GM12878 (cell line): ENCODE measurements around the gene GRIK3. TPM values are rescaled to one million over a fixed set of nuclear protein-coding genes. Genes with fewer than 3 reads are reported as not detected.

ENCODE experiments used
- ATAC-seq: fragments of 200-7000 bp; cut with Tn5 transposase; 3 replicates; pipeline ENCODE4 v1.9.1; 2020; ENCODE audit warnings: mild to moderate bottlenecking, moderate library complexity
- BruUV-seq: library from RNA; stranded (reverse); fragments of 400-500 nt; replicated peaks from 2 replicates; lab custom pipeline; 2021; lab: Mats Ljungman, UMichigan
- CTCF ChIA-PET: fragments of 300-600 bp; sonication (Branson Sonifier 250); formaldehyde crosslinking; extraction: SDS; loops from one replicate; lab custom pipeline; 2021; ENCODE audit warnings: inconsistent platforms; lab: Yijun Ruan, JAX
- POLR2A ChIA-PET: fragments of 350-600 bp; formaldehyde crosslinking; extraction: SDS; loops from one replicate; lab custom pipeline; 2021; ENCODE audit warnings: inconsistent platforms; lab: Charles Lee
- RAD21 ChIA-PET: fragments of 300-600 bp; sonication (Branson Sonifier 250); formaldehyde crosslinking; loops from one replicate; lab custom pipeline; 2023; ENCODE audit warnings: antibody characterized with exemption; ENCODE audit not compliant: unreplicated experiment; lab: Charles Lee
- SMC1A ChIA-PET: fragments of 300-600 bp; sonication (Branson Sonifier 250); formaldehyde crosslinking; loops from one replicate; lab custom pipeline; 2023; ENCODE audit not compliant: unreplicated experiment, uncharacterized antibody; lab: Charles Lee
- DNase-seq: peaks from one replicate; pipeline ENCODE4 v3.0.0-alpha.2; 2011; ENCODE audit warnings: low read depth, low spot score
- FAIRE-seq: peaks from 3 replicates; lab custom pipeline; 2011; peaks lifted over from hg19 to GRCh38; lab: Jason Lieb, UNC
- H2AFZ ChIP-seq: 2 replicates; pipeline ENCODE4 v1.6.0; 2011; ENCODE audit warnings: low read depth, low read length, control low read depth; ENCODE audit not compliant: control insufficient read depth
- H3K27ac ChIP-seq: 2 replicates; pipeline ENCODE4 v1.5.1; 2011; ENCODE audit warnings: control low read depth; ENCODE audit not compliant: control insufficient read depth, insufficient read depth
- H3K27me3 ChIP-seq, 2 experiments: replicated peaks in 1 of 2; 2 replicates each; pipeline versions ENCODE4 v1.6.0 to v1.6.1; 2011; ENCODE audit warnings: low read length in 1 of 2; ENCODE audit not compliant: control insufficient read depth in 2 of 2, insufficient read depth in 2 of 2
- H3K36me3 ChIP-seq, 2 experiments: 2 replicates each; pipeline ENCODE4 v1.5.1; 2011; ENCODE audit warnings: low read length in 1 of 2; ENCODE audit not compliant: control insufficient read depth in 2 of 2, insufficient read depth in 2 of 2
- H3K4me1 ChIP-seq: 2 replicates; pipeline ENCODE4 v1.6.1; 2011; ENCODE audit warnings: mild to moderate bottlenecking, low read length, moderate library complexity, mixed read lengths; ENCODE audit not compliant: control insufficient read depth, insufficient read depth
- H3K4me2 ChIP-seq: 2 replicates; pipeline ENCODE4 v1.6.0; 2011; ENCODE audit warnings: control low read depth; ENCODE audit not compliant: control insufficient read depth, insufficient read depth
- H3K4me3 ChIP-seq: fragments of 200-600 bp; sonication (generic); 2 replicates; pipeline ENCODE4 v1.5.1; 2016
- H3K79me2 ChIP-seq: 2 replicates; pipeline ENCODE4 v1.6.0; 2011; ENCODE audit warnings: low read length; ENCODE audit not compliant: control insufficient read depth, insufficient read depth
- H3K9ac ChIP-seq: 2 replicates; pipeline ENCODE4 v1.8.0; 2011; ENCODE audit warnings: low read length, control low read depth, mixed read lengths; ENCODE audit not compliant: control insufficient read depth, insufficient read depth
- H3K9me3 ChIP-seq: replicated peaks from 3 replicates; pipeline ENCODE4 v1.5.1; 2011; ENCODE audit warnings: mild to moderate bottlenecking, low read length; ENCODE audit not compliant: control insufficient read depth, insufficient read depth
- H4K20me1 ChIP-seq: 2 replicates; pipeline ENCODE4 v1.6.0; 2011; ENCODE audit not compliant: control insufficient read depth, insufficient read depth
- JUND ChIP-seq: IDR thresholded peaks from 2 replicates; pipeline ENCODE4 v1.6.1; 2012; ENCODE audit warnings: low read depth, mild to moderate bottlenecking, low read length, improper control_type of control experiment, moderate library complexity
- MTA2 ChIP-seq: fragments of 450-650 bp; IDR thresholded peaks from 2 replicates; pipeline ENCODE4 v1.6.1; 2016; ENCODE audit warnings: low read depth, mild to moderate bottlenecking, moderate library complexity
- NBN ChIP-seq: fragments of 450-650 bp; IDR thresholded peaks from 2 replicates; pipeline ENCODE4 v1.6.1; 2016
- NFYA ChIP-seq: IDR thresholded peaks from 2 replicates; pipeline ENCODE4 v1.6.1; 2011; ENCODE audit warnings: low read depth, mild to moderate bottlenecking, low read length, improper control_type of control experiment, borderline replicate concordance
- SMC3 ChIP-seq: IDR thresholded peaks from 2 replicates; pipeline ENCODE4 v1.6.1; 2011; ENCODE audit warnings: low read length, improper control_type of control experiment, borderline replicate concordance
- USF1 ChIP-seq: IDR thresholded peaks from 2 replicates; pipeline ENCODE4 v1.6.1; 2011; ENCODE audit warnings: borderline replicate concordance, low read depth, mild to moderate bottlenecking, moderate library complexity, mixed read lengths, low read length; ENCODE audit not compliant: insufficient read depth; ENCODE audit errors: extremely low read length
- WRNIP1 ChIP-seq: IDR thresholded peaks from 2 replicates; pipeline ENCODE4 v1.6.1; 2011; ENCODE audit warnings: low read depth, low read length, improper control_type of control experiment, borderline replicate concordance
- ZNF207 ChIP-seq: fragments of 450-650 bp; IDR thresholded peaks from 2 replicates; pipeline ENCODE4 v1.6.1; 2014; ENCODE audit warnings: antibody characterized with exemption, mild to moderate bottlenecking, borderline replicate concordance
- ZNF622 ChIP-seq: fragments of 450-650 bp; IDR thresholded peaks from 2 replicates; pipeline ENCODE4 v1.6.1; 2017; ENCODE audit warnings: mild to moderate bottlenecking, inconsistent platforms
- ZNF687 ChIP-seq: fragments of 450-650 bp; IDR thresholded peaks from 2 replicates; pipeline ENCODE4 v1.6.1; 2017; ENCODE audit warnings: mild to moderate bottlenecking, moderate library complexity
- WGBS: methylation state at CpG from one replicate; pipeline ENCODE4 v1.1.6; 2016; ENCODE audit warnings: low lambda C conversion rate; ENCODE audit not compliant: insufficient replicate concordance, insufficient coverage; ENCODE audit errors: missing lambda C conversion rate; 5-methylcytosine and 5-hydroxymethylcytosine counted together
- in situ Hi-C: fragments of 300-500 bp; cut with MboI; formaldehyde crosslinking; loops from 9 replicates; pipeline ENCODE4 v1.14.3; 2018; ENCODE audit warnings: mixed read lengths
- intact Hi-C: fragments of 100-400 bp; cut with micrococcal nuclease; formaldehyde crosslinking; loops from one replicate; pipeline ENCODE4 v1.14.2; 2022; ENCODE audit not compliant: unreplicated experiment
- polyA plus RNA-seq, 11 experiments: library from polyadenylated mRNA; depleted of rRNA in 4 of 11; unstranded in 6 of 11; stranded (reverse) in 5 of 11; fragments of >200 nt; fragmentation: Nextera tagmentation in 4 of 11; fragmentation: Illumina TruSeq in 1 of 11; extraction: Ambion mirVana in 4 of 11; extraction: Trizol in 1 of 11; gene quantifications; 1 replicate in 1 of 11; 2 replicates in 10 of 11; pipeline versions ENCODE4 v1.2.1 to v1.2.3, GENCODE V29; 2011 to 2016; ENCODE audit warnings: inconsistent platforms in 2 of 11, missing spikeins in 2 of 11, low read depth in 1 of 11
- total RNA-seq, 4 experiments: library from RNA; depleted of rRNA in 3 of 4; stranded (reverse); fragments of >200 nt in 3 of 4; fragmentation: Illumina TruSeq in 1 of 4; extraction: Trizol in 1 of 4; gene quantifications; 2 replicates each; pipeline versions ENCODE4 v1.2.1 to v1.2.3, GENCODE V29; 2013 to 2021

The GRIK3 gene
- total and polyA plus RNA-seq, 10 of the 15 experiments (the other 5 are each of a cell fraction or from before 2014, with no cell fraction given): not detected

GRCh38 chr1:36947384-36947783, 86.9 kb downstream of the GRIK3 start:
- H2AFZ ChIP-seq: no peak overlapping the region
- 0% methylated on average over 2 of the region's 2 CpGs for WGBS
- H3K4me3 ChIP-seq: no peak overlapping the region
- no TSS peak for BruUV-seq
- H3K9me3 ChIP-seq: no peaks in the 10 kb centered on the region
- in situ Hi-C loops: no loop called here
- no peaks in the 10 kb centered on the region for H4K20me1 ChIP-seq
- RAD21 ChIA-PET: no interaction called here
- FAIRE-seq (no peak), DNase-seq (no peak), ATAC-seq (no peak)
- no peaks in the 10 kb centered on the region for H3K79me2 ChIP-seq
- H3K27ac ChIP-seq: no peak overlapping the region
- H3K4me2 ChIP-seq: no peak overlapping the region
- H3K9ac ChIP-seq: no peak overlapping the region
- CTCF ChIA-PET: no interaction called here
- H3K27me3 ChIP-seq: no peaks in the 10 kb centered on the region
- no peaks in the 10 kb centered on the region for H3K36me3 ChIP-seq
- POLR2A ChIA-PET: no interaction called here
- SMC1A ChIA-PET: no interaction called here
- H3K4me1 ChIP-seq: no peaks in the 10 kb centered on the region
- TF ChIP-seq NFYA (no peak), NBN (no peak), ZNF622 (no peak), ZNF207 (no peak), JUND (no peak), ZNF687 (no peak), WRNIP1 (no peak), SMC3 (no peak), MTA2 (no peak), USF1 (no peak)
- TF ChIP-seq, all 136 proteins: peak for 0
- intact Hi-C loops: no loop called here
